H4 (cell line): ENCODE results near the gene C1orf105. TPM values are rescaled to one million over a fixed set of nuclear protein-coding genes. Genes with fewer than 3 reads are reported as not detected.
A peak's percentile ranks its signal among the peaks of the same experiment; 100 is the strongest.
"Not testable (repeated sequence)": the region's sequence is repeated elsewhere in the genome, so short reads cannot be mapped to it uniquely, and the experiment has no call there.

ENCODE experiments used
- DNase-seq: peaks from one replicate; pipeline ENCODE4 v3.0.0-alpha.2; 2015; ENCODE audit warnings: low spot score
- total RNA-seq: library from RNA; depleted of rRNA; stranded (reverse); fragments of >200 nt; shearing (Covaris generic); gene quantifications from 2 replicates; pipeline ENCODE4 v1.2.3, GENCODE V29; 2014; rRNA removed

C1orf105 gene, protein sequence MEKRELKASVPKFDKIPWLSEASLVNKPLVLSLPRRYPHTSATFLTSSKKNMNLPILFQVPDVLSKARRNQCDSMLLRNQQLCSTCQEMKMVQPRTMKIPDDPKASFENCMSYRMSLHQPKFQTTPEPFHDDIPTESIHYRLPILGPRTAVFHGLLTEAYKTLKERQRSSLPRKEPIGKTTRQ
- total RNA-seq: not detected in 2 replicates

- no peak for DNase-seq
Observed at GRCh38 chr1:172420385-172420784, at the start of gene C1orf105. Gene C1orf105 (plus strand): TSS chr1:172420685. CDS start chr1:172420886, 201 bp downstream.

- not testable (repeated sequence) for DNase-seq
Observed at GRCh38 chr1:172371646-172372045, 48.8 kb upstream of the C1orf105 start.

GRCh38 chr1:172373864-172374263, 46.6 kb upstream of the C1orf105 start:
- DNase-seq: no peak

- DNase-seq: no peak
Observed at GRCh38 chr1:172375211-172375631, 45.3 kb upstream of the C1orf105 start.

DNA sequence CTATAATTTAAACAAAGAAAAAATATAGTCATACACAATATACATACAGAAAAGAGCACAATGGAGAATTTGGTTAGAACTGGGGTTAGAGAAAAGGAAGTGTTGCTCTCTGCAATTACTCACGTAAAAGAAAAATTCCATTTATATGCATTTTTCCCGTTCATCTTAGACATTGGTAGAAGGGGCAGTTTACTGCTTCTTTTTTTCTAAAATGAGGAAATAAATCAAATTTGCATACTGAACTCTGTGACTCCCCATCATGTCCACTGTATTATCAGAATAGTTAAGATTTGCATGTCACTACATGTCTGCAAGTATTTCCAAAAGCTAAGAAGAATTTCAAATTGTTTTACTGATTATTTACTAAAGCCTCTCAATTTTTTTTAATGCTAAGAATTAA, 44.1 kb upstream of the C1orf105 start:
- DNase-seq: no peak

GRCh38 chr1:172377565-172377964, 42.9 kb upstream of the C1orf105 start:
- DNase-seq: no peak

DNA sequence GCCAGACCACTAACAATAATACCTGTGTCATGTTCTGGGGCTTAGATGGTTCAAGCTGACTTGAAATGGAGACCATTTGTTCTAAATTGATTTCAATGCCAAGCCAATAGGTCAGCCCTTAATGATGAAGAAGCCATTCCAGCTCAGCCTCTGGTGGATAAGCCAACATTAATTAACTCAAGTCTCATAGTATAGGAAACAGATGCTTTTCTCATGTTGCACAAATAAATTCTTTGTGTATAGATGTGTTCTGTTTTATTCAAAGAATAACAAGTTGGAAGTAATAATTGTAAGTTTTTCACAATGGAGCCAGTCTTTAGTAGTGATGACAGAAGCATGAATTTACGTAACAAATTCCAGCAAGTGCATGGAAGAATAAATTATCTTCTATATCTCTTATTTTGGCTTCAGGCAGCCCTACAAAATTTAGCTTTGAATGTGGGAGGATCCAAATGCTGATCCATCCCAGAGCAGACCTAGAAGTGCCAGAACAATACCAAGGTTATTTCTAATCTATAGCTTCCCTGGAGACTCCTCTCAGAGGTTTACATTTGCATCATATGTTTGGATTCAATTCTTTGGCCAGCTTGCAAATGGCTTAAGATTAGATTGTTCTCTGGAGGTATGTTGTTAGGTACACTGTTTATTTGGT, 42.2 kb upstream of the C1orf105 start:
- no peak for DNase-seq

DNA sequence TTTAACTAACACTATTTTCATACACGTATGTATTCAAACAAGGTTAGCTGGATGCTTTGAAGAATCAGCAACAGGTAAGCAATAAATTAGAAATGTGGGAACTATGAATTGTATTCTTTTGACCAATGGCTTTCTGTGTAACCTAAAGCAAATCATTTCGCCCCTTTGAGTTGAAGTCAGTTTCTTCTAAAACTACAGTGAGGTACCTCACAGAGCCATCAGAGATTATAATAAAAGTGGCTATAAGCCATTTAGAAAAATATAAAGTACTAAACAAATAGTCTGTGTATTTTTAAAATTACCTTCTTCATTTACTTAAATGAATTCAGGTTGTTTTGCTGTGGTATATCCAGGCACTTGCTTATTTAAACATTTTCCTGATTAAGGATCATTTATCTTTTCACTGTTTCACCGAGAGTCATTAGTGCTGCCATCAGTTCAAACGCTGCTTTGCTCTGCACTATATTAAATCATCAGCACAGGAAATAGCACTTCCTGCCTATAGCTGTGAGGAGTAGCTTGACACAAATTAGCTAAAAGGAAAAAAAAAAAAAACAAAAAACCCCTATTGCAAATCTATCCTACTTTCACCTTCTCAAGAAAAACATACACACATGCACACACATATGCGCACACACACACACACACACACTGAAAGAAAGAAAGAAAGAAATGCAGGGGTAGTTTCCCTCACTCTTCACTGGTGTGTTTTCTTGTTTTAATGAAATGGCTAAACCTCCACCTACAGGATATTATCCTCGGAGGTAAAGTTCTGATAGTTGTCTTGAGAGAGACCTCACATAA, 39.8 kb upstream of the C1orf105 start:
- no peak for DNase-seq

DNA sequence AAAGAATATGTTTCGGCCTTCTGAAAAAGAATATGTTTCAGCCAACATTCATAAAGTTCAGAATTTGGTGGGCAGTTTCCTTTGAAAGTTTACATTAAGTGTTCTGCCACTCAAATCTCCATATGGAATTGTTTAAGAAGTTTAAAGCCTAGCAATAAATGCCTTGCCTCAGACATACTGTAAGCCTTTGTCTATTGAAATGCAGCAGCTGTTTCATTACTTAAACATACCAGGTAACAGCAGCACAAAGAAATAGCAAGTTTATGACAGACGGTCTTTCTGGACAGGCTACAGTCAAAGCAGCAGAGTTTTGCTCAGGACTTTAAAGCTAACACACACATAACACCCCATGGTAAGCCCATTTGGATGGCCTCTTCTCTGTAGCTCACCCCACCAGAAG, 38.5 kb upstream of the C1orf105 start:
- no peak for DNase-seq

DNA sequence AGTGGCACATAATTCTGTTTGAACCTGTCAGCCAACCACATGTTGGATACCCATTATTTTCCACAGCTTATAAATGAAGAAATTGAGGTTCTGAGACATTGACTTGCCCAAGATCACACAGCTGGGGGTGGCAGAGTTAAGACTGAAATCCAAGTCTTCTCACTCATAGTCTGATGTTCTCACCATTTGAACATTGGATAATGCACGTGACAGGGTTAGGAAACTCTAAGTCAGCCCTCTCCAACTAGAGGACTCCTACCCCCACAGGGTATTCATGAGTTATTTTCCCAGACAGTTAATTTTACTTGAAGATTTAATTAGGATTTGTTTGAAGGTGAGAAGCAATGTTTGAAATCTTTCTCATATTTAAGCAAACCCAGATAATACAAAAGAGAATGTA, 38.1 kb upstream of the C1orf105 start:
- no peak for DNase-seq

GRCh38 chr1:172382990-172383389, 37.5 kb upstream of the C1orf105 start:
- no peak for DNase-seq

- DNase-seq: peak; percentile 22
Observed at GRCh38 chr1:172383536-172383935, 36.9 kb upstream of the C1orf105 start.

GRCh38 chr1:172384656-172385055, 35.8 kb upstream of the C1orf105 start:
- no peak for DNase-seq

- DNase-seq: no peak
Observed at GRCh38 chr1:172386046-172386445, 34.4 kb upstream of the C1orf105 start.

- no peak for DNase-seq
Observed at GRCh38 chr1:172388490-172388889, 32.0 kb upstream of the C1orf105 start.

DNA sequence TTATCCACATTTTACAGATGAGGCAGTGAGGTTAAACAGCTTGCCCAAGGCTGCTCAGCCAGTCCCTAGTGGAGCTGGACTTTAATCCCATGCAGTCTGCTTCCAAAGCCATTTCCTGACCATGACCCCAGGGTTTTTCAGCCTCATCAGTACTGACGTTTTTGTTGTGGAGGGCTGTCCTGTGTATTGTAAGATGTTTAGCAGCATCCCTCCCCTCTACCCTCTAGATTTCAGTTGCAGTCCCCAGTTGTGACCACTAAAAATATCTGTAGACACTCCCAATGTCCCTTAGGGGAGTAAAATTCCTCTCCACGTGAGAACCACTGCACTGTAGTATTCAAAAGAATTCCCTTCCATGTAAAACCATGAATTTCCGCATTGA, 30.2 kb upstream of the C1orf105 start:
- DNase-seq: no peak

DNA sequence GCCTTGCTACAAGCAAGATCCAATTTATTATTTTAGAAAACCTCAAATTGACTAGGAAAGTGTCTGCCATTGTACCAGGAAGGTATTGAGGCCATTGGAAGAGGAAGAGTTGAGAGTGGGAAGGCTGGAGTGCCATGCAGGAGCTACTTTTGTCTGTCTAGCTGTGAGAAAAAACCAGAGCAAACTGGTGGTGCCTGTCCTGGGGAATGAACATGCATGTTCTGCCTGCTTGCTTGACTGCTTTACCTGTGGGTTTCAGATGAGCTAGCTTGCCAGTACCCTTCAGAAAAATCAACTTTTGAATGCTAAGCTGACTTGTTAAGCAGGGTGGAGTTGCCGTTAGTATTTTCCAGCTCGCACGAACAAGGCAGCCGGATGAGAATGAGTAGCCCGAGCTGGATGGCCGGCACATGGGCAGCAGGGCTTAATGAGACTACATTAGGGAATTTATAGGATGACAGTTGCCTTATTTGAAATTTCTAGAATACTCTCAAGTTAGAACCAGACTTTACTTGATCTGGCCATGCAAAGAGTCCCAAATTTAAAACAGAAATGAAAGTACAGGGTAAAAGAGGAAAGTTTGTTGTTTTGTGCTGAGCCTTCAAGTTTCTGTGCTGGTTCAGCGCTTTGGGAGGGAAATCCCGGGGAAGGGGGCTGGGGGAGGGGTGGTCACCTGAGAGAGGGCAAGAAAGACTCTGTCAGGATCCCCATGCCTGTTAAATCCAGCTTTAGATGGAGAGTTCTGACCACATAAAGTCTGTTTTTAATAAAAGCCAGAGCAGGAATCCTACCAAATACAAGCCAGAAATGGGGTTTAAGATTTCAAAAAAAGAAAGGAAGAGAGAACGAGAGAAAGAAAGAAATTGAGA, 29.6 kb upstream of the C1orf105 start:
- DNase-seq: no peak

- DNase-seq: no peak
Observed at GRCh38 chr1:172391976-172392375, 28.5 kb upstream of the C1orf105 start.

DNA sequence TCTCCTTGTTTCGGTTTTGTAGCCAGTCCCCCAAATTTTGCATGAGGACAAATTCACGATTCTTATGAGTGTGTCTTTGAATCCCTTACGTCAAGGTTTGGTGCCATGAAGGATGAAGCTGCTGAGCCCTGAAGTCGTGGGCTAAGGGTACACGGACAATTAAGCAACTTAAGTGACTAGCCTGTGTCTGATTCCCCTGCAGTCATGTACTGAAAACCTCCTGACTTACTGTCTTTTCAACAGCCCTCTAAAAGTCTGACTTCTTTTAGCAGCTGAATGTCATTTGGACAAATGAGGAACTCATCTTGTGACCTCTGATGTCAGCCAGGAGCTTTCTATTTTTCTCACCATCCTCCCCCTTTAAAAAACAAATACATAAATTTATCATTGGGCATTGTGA, 27.1 kb upstream of the C1orf105 start:
- DNase-seq: no peak

- peak; percentile 34 for DNase-seq
Observed at GRCh38 chr1:172394141-172394751, 26.2 kb upstream of the C1orf105 start.

- no peak for DNase-seq
Observed at GRCh38 chr1:172394811-172395210, 25.7 kb upstream of the C1orf105 start.
